NCI-H2196 treated with DMSO at 0.1 percent for 48 hours (cell line): ENCODE measurements around the gene SH3PXD2A.

Experiments
- DNase-seq: peaks from one replicate; lab custom pipeline; 2025; ENCODE audit not compliant: unreplicated experiment; lab: John Stamatoyannopoulos, UW

The SH3PXD2A gene

GRCh38 chr10:103756277-103756869 lies 99.0 kb downstream of the SH3PXD2A start:
- DNase-seq = no peak

- DNase-seq = no peak
These were observed 102.6 kb downstream of the SH3PXD2A start for GRCh38 chr10:103752680-103753248.

- DNase-seq = no peak
These were observed 103.6 kb downstream of the SH3PXD2A start for GRCh38 chr10:103751667-103752290.

GRCh38 chr10:103750836-103751235 lies 104.5 kb downstream of the SH3PXD2A start:
- DNase-seq = no peak

- DNase-seq = no peak
These were observed 105.6 kb downstream of the SH3PXD2A start for GRCh38 chr10:103749779-103750178.

GRCh38 chr10:103748020-103748419 lies 107.4 kb downstream of the SH3PXD2A start:
- no peak for DNase-seq

- no peak for DNase-seq
These were observed 108.0 kb downstream of the SH3PXD2A start for GRCh38 chr10:103747193-103747865.

GRCh38 chr10:103746598-103746997 lies 108.8 kb downstream of the SH3PXD2A start:
- DNase-seq = no peak

- no peak for DNase-seq
These were observed 109.8 kb downstream of the SH3PXD2A start for GRCh38 chr10:103745341-103746247.

- DNase-seq = no peak
These were observed 112.6 kb downstream of the SH3PXD2A start for GRCh38 chr10:103742824-103743223.

- no peak for DNase-seq
These were observed 114.8 kb downstream of the SH3PXD2A start for GRCh38 chr10:103740611-103741010.

GRCh38 chr10:103739039-103739764 lies 116.2 kb downstream of the SH3PXD2A start:
- DNase-seq = no peak

- no peak for DNase-seq
These were observed 117.5 kb downstream of the SH3PXD2A start for GRCh38 chr10:103737735-103738367.

- peak; percentile 29 for DNase-seq
These were observed 118.6 kb downstream of the SH3PXD2A start for GRCh38 chr10:103736763-103737162.

GRCh38 chr10:103736044-103736443 lies 119.3 kb downstream of the SH3PXD2A start:
- no peak for DNase-seq

- no peak for DNase-seq
These were observed 120.6 kb downstream of the SH3PXD2A start for GRCh38 chr10:103734731-103735130.

GRCh38 chr10:103733045-103733419 lies 122.3 kb downstream of the SH3PXD2A start:
- no peak for DNase-seq

- no peak for DNase-seq
These were observed 122.9 kb downstream of the SH3PXD2A start for GRCh38 chr10:103732339-103733044.

- DNase-seq = no peak
These were observed 123.6 kb downstream of the SH3PXD2A start for GRCh38 chr10:103731609-103732270.
